NCI-H526 treated with DMSO at 0.1 percent for 48 hours (cell line): ENCODE results near the gene PTTG1.

Experiments used
- DNase-seq: peaks from one replicate; lab custom pipeline; 2025; lab: John Stamatoyannopoulos, UW

PTTG1 gene

DNA sequence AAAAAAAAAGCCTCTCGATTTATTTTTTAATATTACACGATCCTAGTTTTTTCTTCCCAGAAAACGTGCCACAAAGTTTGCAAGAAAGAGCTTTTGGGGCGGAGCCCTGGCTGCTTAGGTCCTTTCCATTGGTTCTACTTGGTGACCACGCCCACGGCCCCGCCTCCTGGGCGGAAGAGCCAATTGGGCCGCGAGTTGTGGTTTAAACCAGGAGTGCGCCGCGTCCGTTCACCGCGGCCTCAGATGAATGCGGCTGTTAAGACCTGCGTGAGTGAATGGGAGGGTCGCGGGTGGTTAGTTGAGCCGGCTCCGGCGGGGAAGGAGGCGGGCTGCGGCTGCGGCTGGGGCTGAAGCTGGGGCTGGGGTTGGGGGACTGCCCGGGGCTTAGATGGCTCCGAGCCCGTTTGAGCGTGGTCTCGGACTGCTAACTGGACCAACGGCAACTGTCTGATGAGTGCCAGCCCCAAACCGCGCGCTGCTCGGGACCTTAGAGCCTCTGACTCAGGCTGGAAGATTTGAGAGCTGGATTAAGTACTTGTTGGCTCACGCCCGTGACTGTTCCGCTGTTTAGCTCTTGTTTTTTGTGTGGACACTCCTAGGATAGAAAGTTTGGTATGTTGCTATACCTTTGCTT, at the start of gene PTTG1:
PTTG1 (plus strand) TSS at position 231 of the 634 bp plus-strand sequence. CDS start 458 bp downstream, outside the sequence.
- peak; percentile 82 for DNase-seq

DNA sequence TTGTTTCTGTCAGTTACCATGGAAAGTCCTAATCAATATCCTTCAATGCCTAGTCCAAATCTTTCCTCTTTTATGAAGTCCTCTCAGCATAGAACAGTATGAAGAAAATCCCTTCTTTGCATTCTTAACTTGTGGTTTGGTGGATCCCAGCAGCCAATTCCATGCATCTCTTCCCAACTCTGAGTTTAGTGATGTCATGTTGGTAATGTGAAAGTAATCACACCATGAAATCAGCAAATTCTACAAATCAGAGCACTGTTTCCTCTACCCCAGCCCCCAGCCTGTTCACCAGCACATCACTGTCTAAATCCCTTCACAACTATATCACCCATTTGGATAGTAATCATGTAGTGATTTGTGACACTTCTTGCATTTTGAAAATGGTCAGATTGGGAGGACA, 46.5 kb upstream of the PTTG1 start:
- no peak for DNase-seq

DNA sequence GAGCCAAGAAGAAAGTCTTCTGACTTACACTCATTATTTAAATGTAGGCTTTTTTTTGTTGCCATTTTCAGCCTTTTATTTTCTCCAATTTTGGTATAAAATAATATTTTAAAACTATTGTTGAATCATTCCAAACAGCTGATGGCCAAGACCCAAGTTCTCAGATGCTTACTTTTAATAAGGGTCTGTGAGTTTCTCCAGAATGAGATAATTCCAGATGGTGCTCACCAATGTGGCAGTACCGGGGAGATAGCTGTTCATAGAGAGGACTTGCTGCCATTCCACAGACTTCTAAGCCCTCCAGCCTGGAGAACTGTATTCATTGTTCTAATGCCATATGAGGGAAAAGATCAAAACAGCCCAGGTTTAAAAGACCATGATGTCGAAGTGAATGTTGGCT, 46.0 kb upstream of the PTTG1 start:
- no peak for DNase-seq

DNA sequence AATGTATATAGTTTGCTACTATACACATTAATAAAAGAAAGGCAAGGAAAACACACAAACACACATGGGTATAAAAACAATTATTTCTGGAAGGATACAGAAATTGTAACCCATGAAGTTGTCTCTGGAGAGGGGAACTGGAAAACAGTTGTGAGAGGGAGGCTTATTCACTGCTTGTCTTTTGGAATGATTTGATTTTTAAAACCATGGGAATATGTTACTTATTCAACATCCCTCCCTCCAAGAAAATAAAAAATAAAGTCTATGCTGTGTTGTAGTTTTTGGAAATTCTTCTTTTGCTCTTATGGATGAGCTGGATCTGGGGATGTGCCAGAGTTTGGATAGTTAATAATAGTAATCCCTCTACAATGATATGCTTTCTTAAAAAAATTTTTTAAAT, 45.2 kb upstream of the PTTG1 start:
- no peak for DNase-seq

DNA sequence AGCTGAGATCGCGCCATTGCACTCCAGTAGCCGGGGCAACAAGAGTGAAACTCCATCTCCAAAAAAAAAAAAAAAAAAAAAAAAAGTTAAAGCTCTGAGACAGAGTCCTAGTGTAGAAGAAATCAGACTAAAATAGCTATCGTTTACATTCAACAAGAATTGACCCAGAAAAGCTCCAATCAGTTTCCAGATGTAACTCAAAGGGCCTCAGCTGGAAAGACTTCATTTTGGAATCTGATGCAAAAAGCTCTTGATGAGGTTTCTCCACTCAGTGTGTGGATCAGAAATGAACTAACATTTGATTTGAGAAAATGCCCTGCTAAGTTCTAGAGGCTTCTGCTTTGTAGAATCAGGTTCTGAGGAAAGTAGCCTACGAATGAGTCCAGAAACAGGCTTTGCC, 44.0 kb upstream of the PTTG1 start:
- DNase-seq, result no peak

DNA sequence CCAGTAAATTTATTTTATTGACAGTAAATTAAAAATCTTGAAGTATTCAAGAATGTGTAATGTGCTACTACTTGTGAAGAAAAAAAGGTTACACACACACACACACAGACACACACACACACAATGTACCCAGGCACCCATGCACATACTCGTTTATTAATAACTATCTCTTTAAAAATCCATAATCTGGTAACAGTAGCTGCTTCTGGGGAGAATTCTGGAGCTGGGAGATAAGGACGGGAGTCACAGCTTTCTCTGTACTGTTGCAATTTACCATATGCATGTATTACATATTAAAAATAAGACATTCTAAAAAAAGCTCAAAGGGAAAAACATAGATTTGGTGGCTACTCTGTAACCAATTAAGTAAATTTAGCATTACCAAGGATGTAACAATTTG, 43.3 kb upstream of the PTTG1 start:
- DNase-seq, result no peak

DNA sequence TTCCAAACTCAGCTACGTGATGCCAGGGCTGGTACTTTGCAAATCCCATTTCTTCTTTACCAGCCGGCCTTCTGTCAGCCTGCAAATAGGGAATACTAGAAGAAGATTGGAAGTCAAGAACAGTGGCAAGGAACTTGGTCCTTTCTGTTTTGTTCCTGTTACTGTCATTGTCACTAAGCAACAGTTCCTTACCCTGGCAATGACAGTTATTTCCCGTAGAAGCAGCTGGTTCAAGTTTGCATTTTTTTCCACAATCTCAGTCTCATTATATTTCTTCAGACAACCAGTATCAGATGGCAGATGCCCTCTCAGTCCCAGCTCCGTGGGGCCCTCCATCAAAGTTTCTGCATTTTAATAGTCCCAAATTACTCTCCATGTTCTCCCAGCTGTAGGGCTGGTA, 42.1 kb upstream of the PTTG1 start:
- no peak for DNase-seq

DNA sequence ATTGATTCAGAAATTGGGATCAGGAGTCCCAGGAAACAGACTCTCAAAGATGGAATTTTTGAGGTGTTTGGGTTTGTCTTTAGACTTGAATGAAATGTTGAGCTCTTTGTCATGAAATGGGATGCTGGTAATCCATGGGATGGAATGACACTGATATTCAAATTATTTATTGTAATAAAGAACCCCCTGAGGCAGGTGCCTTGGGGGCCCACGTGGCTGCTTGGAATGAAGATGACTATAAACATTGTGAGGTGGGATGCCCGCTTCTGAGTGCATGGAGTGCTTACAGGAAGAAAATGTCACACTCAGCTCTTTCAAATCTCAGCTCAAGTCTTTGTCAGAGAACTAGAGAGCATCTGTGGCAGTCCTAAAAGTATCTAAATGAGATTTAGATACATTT, 41.6 kb upstream of the PTTG1 start:
- no peak for DNase-seq

DNA sequence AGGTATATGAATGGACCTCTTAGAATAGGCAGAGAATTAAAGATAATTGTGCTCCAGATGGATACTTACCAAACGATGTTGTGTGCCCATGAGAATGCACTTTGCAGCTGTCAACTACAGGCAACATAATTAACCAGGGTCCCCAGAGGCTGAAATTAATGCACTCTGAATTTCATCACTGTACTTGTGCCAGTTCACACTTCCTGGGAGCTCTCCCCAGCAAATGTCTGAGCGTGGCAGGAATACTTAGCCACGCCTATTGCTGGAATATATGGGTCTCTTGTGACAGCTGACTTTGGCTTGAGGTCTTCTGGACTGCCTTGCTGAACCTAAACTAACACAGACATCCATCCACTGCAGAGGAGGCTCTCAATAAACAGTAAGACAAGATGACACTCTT, 39.3 kb upstream of the PTTG1 start:
- DNase-seq, result no peak

DNA sequence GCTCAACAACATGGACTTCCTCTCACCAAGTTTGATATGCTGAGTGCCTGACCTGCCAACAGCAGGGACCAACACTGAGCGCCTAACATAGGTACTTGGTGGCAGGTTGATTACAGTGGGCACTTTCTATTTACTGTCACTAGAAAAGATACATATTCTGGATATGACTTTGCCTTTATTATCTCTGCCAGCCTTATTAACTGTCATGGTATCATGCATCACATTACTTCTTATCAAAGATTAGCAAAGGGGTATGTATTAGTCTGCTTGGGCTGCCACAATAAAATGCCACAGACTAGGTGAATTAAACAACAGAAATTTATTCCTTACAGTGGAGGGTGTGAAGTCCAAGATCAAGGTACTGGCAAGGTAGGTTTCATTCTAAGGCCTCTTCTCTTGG, 37.0 kb upstream of the PTTG1 start:
- DNase-seq, result no peak

DNA sequence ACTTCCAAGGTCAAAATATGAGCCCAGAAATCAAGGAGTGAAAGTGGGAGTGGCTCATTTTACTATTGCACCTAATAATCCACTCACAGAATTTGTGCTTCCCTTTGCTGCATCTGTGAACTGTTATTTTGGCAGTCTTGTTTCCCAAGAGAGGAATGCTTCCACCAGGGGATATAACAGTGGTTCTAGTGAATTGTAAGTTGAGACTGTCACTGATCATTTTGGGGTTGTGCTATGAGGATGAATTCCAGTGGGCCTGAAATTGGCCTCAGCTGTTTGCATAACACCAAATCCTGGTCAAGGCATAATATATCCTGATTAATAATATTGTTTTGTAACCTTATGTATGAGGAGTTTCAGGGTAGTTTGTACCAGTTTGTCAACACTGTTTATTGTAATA, 36.2 kb upstream of the PTTG1 start:
- no peak for DNase-seq

DNA sequence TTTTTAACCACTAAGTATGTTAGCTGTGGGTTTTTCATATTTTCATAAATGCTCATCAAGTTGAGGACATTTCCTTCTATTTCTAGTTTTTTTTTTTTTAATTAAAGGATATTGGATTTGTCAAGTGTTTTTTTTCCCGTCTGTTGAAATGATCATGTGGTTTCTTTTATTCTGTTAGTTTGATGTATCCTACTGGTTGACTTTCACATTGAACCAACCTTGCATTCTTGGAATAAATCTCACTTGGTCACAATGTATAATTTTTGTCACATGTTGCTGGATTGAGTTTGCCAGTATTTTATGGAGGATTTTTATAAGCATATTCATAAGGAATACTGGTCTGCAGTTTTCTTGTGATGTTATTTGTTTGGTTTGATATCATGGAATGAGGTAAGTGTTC, 34.2 kb upstream of the PTTG1 start:
- no peak for DNase-seq

DNA sequence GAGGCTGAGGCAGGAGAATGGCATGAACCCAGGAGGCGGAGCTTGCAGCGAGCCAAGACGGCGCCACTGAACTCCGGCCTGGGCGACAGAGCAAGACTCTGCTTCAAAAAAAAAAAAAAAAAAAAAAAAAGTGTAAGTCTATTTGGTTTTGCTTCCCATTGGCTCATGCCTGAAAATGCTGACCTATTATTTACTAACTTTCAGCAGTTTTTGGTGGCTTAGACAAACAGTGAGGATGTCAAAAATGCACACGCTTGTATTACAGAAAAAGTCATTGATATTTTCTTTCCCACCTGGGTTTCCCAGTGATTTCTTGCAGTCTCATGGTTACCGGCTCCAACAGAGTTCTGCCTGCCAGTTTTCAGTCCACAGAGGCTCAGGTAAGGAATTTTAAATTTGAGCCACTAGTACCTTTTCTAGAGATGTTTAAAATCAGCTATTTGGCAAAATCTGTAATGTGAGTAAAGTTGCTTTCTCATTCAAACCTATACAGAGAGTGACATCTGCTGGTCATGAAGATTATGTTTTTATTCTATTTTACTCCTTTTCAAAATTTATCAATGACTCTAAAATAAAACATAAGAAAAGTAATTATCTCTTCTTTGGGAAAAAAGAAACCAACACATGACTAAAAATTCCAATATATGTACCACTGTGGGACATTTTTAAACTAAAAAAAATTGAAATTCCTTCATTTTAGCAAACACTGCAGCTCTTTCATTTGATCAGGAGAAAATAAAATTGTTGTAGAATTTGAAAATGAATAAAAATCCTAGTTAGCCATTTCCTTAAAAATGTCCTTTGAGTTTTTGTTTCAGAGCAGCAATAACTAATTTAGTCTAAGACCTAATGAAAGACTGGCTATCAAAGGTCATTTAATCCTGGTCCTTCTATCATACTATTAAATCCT, 30.6 kb upstream of the PTTG1 start:
- DNase-seq, result no peak

DNA sequence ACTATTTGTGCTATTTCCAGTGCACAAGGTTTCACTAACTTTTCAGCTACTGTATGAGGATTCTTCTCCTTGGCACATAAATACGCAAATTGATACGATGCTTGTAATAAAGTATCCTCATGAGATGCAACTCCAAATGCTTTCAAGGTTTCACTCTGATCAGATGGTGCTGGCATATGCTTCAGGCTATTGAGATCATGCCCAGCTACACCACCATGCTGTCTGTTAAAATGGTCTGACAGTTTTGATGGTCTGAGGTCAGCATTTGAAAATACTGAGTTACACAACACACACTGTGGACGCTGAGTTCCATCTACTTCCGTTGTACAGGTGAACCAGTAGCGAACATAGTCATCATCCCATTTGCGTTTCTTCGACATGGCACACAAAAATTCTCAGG, 26.5 kb upstream of the PTTG1 start:
- DNase-seq, result no peak

DNA sequence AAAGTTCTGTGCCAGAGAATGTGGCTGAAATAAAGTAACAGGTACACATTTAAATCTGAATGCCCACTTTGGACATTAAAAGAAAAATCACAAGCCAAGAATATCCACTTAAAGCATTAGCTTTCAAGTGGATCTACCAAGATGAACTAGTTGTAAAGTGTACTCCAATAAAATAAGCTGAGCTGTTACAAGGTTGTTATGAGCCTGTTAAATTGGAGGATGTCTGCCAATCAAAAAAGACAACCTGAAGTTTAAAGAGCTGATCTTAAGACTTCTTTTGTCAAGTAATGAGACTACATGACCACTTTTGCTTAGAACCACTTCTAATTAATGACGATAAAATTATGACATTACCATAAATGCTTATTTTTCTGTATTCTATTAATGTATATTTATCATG, 24.2 kb upstream of the PTTG1 start:
- DNase-seq, result no peak

DNA sequence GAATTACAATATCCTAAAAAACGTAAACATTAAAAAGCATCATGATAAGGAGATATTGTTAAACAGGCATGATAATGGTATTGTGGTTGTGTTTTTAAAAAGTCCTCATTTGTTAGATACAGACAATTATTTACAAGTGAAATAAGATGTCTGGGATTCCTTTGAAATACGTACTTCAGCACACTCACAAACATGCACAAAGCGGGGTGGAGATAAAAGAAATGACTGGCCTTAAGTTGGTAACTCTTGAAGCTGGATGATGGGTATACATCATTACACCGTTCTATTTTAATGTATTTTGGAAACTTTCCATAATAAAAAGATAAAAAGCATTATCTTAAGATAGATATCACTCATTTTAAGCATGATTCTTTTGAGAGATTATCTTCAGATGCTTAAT, 22.8 kb upstream of the PTTG1 start:
- DNase-seq, result no peak

DNA sequence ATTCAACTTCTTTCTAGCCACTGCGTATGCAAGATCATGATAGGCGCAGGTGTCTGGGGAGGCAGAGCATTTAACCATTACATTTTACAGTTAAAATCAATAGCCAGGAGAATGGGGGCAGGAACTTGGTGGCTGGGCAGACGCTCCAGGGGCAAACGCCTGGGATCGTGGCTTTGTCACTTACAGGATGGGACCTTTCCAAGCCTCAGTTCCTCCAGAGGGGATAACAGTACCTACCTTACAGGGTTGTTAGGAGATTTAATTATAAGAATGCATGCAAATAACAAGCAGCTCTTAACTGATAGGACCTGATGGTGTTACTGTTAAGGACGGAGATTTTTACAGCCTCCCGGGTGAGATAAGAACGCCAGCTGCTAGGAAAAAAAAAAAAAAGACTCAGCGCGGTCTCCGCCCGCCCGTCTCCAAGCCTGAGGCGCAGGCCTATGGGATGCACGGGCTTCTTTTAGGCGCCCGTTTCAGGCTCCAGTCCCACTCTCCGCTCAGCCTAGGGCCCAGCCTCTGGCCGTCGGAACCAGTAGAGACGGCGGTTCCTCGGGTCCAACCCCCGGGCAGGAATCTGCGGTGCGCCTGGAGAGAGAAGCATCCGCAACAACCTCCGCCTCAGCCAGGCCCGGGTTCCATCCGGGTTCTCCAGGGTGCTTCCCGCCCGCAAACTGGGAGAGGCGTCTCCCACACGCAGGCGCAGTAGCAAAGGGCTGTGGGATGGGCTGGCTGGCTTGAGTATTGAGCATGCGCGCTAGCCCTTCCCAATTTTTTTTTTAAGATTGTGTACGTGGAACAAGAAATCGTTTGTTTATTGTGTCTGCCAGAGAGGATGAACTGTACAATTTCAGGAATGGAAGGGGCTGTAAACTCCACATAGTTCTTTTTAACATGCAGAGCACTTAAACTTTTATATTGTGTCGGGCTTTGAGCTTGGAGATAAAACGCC, 22.0 kb upstream of the PTTG1 start, which contains the start of gene FAM200C:
FAM200C (minus strand) TSS at position 653 of the 952 bp plus-strand sequence. CDS start 4,564 bp downstream, outside the sequence.
- peak; percentile 65 for DNase-seq

DNA sequence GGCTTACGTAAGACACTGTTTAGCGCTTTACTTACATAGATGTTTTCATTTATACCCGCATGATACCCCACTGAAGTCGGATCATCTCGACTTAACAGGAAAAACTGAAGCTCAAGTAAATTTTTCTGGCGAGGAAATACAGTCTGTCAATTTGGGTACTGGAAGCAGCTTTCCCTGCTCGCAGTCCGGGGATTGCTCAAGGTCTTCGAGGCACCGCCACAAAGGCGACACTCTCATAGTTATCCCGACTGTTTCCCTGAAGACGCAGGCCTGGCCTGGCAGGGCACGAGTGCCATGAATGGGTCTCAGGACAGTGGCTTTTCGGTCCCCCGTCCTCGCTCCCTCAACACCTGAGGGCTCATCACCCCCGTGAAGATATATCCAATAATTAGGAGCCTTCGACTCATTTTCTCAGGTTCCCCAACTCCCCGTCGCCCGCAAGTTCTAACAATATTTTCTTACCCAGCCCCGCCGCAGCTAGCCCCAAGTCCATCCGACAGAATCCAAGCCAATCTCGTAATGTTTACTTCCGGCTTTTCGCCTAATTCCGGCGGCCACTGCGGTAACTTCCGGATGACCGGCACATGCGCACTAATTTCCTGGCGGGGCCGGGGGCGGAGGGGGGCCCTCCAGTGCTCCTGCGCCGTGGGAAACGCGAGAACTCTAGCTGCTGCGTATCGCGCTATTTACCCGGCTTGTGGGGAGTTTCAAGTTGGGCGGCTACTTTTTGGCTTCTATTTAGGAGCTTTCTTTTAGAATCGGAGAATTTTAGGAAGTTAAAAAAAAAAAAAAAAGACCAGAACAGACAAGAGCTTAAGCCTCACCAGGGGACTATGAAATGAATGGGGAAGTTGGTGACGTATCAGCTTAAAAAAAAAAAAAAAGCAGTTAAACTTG, 2.8 kb upstream of the PTTG1 start, which contains the start of gene SLU7:
SLU7 (minus strand) TSS at position 521 of the 897 bp plus-strand sequence. CDS start 3,787 bp downstream, outside the sequence.
- peak; percentile 67 for DNase-seq

DNA sequence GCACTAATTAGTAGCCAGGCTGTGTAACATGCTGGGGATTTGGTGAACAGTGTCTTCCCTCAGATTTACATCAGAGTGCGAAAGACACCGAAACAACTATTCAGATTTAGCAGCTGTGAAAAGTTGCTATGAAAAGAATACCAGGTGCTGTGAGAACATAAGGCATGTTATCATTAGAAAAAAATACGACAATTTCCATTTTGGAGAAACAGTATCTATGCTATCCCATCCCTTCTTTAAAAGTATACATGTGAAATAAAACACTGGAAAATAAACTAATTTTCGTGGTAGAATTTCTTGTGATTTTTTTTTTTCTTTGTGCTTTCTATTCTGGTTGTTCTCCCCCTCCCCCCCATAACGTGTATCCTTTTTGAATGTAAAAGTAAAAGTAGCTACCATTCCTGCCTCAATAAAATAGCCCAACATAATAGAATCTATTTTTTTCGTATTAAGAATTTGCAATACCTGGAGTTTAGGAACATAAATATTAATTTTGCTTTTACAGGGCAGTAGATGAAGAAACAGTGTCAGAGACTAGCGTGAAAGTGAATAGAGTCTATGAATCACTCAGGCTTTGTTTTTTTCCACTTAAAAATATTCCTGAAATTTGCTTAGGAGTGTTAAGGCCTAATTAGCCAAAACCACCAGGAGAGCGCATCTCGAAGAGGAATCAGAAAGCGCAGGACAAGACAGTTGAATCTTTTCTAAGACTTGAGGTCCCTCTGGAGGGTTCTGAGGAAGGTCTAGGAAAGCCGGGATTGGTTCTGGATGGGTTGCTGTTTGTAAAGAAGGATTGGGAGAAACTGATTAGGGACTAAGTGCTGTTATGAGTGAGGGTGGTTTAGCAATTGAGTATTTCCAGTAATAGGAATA, 2.0 kb upstream of the PTTG1 start:
- DNase-seq, result no peak

DNA sequence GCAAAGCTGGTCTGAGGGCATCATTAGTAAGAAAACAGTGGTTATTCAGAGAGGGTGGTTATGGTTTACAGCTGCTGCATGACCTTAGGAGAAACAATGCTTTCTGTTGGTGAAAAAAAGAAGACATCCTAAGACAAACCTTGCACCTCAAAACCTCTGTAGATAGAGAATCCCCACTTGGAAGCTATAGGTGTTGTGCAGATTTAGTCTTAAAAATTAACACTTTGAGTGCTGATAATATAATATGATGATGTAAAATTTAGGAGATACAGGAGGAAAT, 1.4 kb upstream of the PTTG1 start:
- DNase-seq, result no peak
